Activated naive CD4-positive, alpha-beta T cell treated with anti-CD3 and anti-CD28 coated beads for 36 hours (primary cell): Measurements from ENCODE around the gene PHKB. TPM values are rescaled to one million over a fixed set of nuclear protein-coding genes. Genes with fewer than 3 reads are reported as not detected.
"Not testable (repeated sequence)": the region's sequence is repeated elsewhere in the genome, so short reads cannot be mapped to it uniquely, and the experiment has no call there.

ENCODE experiments used
- CTCF ChIA-PET: fragments of 350-600 bp; sonication (Branson Sonifier 250); formaldehyde crosslinking; loops from one replicate; lab custom pipeline; 2021; ENCODE audit warnings: antibody characterized with exemption; lab: Charles Lee
- DNase-seq: peaks from one replicate; pipeline ENCODE4 v3.0.0-alpha.2; 2020
- H3K27ac Mint-ChIP-seq: one replicate; pipeline ENCODE4 v1.8.0; 2021; ENCODE audit warnings: mild to moderate bottlenecking, mixed read lengths
- H3K27me3 Mint-ChIP-seq: one replicate; pipeline ENCODE4 v1.8.0; 2021; ENCODE audit warnings: low read depth, mixed read lengths
- H3K36me3 Mint-ChIP-seq: one replicate; pipeline ENCODE4 v1.8.0; 2021; ENCODE audit warnings: low read depth, mixed read lengths
- H3K4me1 Mint-ChIP-seq: one replicate; pipeline ENCODE4 v1.8.0; 2021; ENCODE audit warnings: low read depth, mixed read lengths
- H3K4me3 Mint-ChIP-seq: one replicate; pipeline ENCODE4 v1.8.0; 2021; ENCODE audit warnings: mild to moderate bottlenecking, moderate library complexity, mixed read lengths
- H3K9me3 Mint-ChIP-seq: one replicate; pipeline ENCODE4 v1.8.0; 2021; ENCODE audit warnings: mixed read lengths
- intact Hi-C: fragments of 100-400 bp; cut with micrococcal nuclease; formaldehyde crosslinking; loops from one replicate; pipeline ENCODE4 v1.15.1; 2023
- total RNA-seq, 2 experiments: library from RNA; stranded (reverse); gene quantifications; one replicate each; pipeline ENCODE4 v1.2.3, GENCODE V29; 2021

Gene PHKB
- 10 to 100 TPM; 22.5 to 25.3 TPM for total RNA-seq

GRCh38 chr16:47460711-47461597 lies at the start of gene PHKB, which contains the start of gene ITFG1:
PHKB (plus strand) TSS chr16:47461331; CDS start chr16:47461351, 20 bp downstream.
ITFG1 (minus strand) TSS chr16:47461063; CDS start chr16:47461045, 18 bp downstream.
- DNase-seq: peak; percentile 93
- Mint-ChIP-seq H3K9me3 (no peaks in the 10 kb centered on the region), H3K4me3 (peak within 1 kb of the TSS; percentile 92), H3K27ac (peak within 1 kb of the TSS; percentile 88), H3K4me1 (peaks cover 58% of the 10 kb centered on the region), H3K36me3 (peaks cover 13% of the 10 kb centered on the region), H3K27me3 (no peaks in the 10 kb centered on the region)
- intact Hi-C loops: loop anchor here (1.0 to 10.0 kb wide), 8 partner anchors 113 to 1171 kb away; partner anchors contain the start of genes DNAJA2, ORC6 and VPS35
- CTCF ChIA-PET: interaction anchor here (1.0 to 1.4 kb wide), 3 partner anchors 10 to 423 kb away, joined by 3 read pairs; no protein-coding TSS in a partner anchor

- Mint-ChIP-seq H3K27ac (no peak overlapping the region), H3K27me3 (no peaks in the 10 kb centered on the region), H3K36me3 (peaks cover 28% of the 10 kb centered on the region), H3K9me3 (no peaks in the 10 kb centered on the region), H3K4me3 (no peak overlapping the region), H3K4me1 (peaks cover 13% of the 10 kb centered on the region)
- no peak for DNase-seq
- intact Hi-C loops: no loop called here
- CTCF ChIA-PET: interaction anchor here (0.6 kb wide), 1 partner anchor 142 kb away, joined by 3 read pairs; no protein-coding TSS in a partner anchor
These were observed 48.1 kb upstream of the PHKB start for GRCh38 chr16:47413041-47413440.

GRCh38 chr16:47416869-47417268 lies 44.3 kb upstream of the PHKB start:
- no peak for DNase-seq
- intact Hi-C loops: no loop called here
- CTCF ChIA-PET: no interaction called here
- H3K27ac Mint-ChIP-seq: no peak overlapping the region
- peaks cover 33% of the 10 kb centered on the region for H3K36me3 Mint-ChIP-seq
- H3K9me3 Mint-ChIP-seq: no peaks in the 10 kb centered on the region
- H3K4me3 Mint-ChIP-seq: no peak overlapping the region
- H3K27me3 Mint-ChIP-seq: no peaks in the 10 kb centered on the region
- H3K4me1 Mint-ChIP-seq: peaks cover 10% of the 10 kb centered on the region

GRCh38 chr16:47424846-47425245 lies 36.3 kb upstream of the PHKB start:
- no peak overlapping the region for H3K27ac Mint-ChIP-seq
- H3K4me3 Mint-ChIP-seq: no peak overlapping the region
- no peak for DNase-seq
- CTCF ChIA-PET: no interaction called here
- no peaks in the 10 kb centered on the region for H3K4me1 Mint-ChIP-seq
- intact Hi-C loops: no loop called here
- H3K36me3 Mint-ChIP-seq: peaks cover 42% of the 10 kb centered on the region
- H3K27me3 Mint-ChIP-seq: no peaks in the 10 kb centered on the region
- H3K9me3 Mint-ChIP-seq: no peaks in the 10 kb centered on the region

GRCh38 chr16:47426806-47427205 lies 34.3 kb upstream of the PHKB start:
- CTCF ChIA-PET: interaction anchor here (0.6 kb wide), 1 partner anchor 316 kb away, joined by 3 read pairs; no protein-coding TSS in a partner anchor
- Mint-ChIP-seq H3K27me3 (no peaks in the 10 kb centered on the region), H3K27ac (no peak overlapping the region), H3K4me1 (peaks cover 2% of the 10 kb centered on the region), H3K4me3 (no peak overlapping the region), H3K9me3 (no peaks in the 10 kb centered on the region), H3K36me3 (peaks cover 38% of the 10 kb centered on the region)
- intact Hi-C loops: no loop called here
- DNase-seq: no peak

GRCh38 chr16:47431960-47432359 lies 29.2 kb upstream of the PHKB start:
- no peak overlapping the region for H3K27ac Mint-ChIP-seq
- H3K27me3 Mint-ChIP-seq: no peaks in the 10 kb centered on the region
- intact Hi-C loops: no loop called here
- no peak for DNase-seq
- no peaks in the 10 kb centered on the region for H3K9me3 Mint-ChIP-seq
- peaks cover 25% of the 10 kb centered on the region for H3K36me3 Mint-ChIP-seq
- CTCF ChIA-PET: no interaction called here
- peaks cover 14% of the 10 kb centered on the region for H3K4me1 Mint-ChIP-seq
- no peak overlapping the region for H3K4me3 Mint-ChIP-seq

GRCh38 chr16:47434274-47434673 lies 26.9 kb upstream of the PHKB start:
- CTCF ChIA-PET, H3K27me3 Mint-ChIP-seq, H3K27ac Mint-ChIP-seq: not testable (repeated sequence)

GRCh38 chr16:47440066-47440465 lies 21.1 kb upstream of the PHKB start:
- intact Hi-C loops, H3K27ac Mint-ChIP-seq, H3K4me3 Mint-ChIP-seq, H3K27me3 Mint-ChIP-seq, DNase-seq: not testable (repeated sequence)
- Mint-ChIP-seq H3K4me1 (peaks cover 12% of the 10 kb centered on the region), H3K36me3 (peaks cover 50% of the 10 kb centered on the region), H3K9me3 (peaks cover 11% of the 10 kb centered on the region)
- CTCF ChIA-PET: interaction anchor here (0.7 kb wide), 1 partner anchor 153 kb away, joined by 3 read pairs; no protein-coding TSS in a partner anchor

More at GRCh38 chr16:47434274-47434673, 26.9 kb upstream of the PHKB start:
- intact Hi-C loops, H3K9me3 Mint-ChIP-seq, H3K4me3 Mint-ChIP-seq, DNase-seq: not testable (repeated sequence)
- Mint-ChIP-seq H3K4me1 (peaks cover 19% of the 10 kb centered on the region), H3K36me3 (peaks cover 26% of the 10 kb centered on the region)

GRCh38 chr16:47442884-47443283 lies 18.2 kb upstream of the PHKB start:
- Mint-ChIP-seq H3K36me3 (peaks cover 57% of the 10 kb centered on the region), H3K9me3 (peaks cover 11% of the 10 kb centered on the region), H3K4me1 (peaks cover 20% of the 10 kb centered on the region)
- CTCF ChIA-PET, intact Hi-C loops, H3K27ac Mint-ChIP-seq, DNase-seq, H3K4me3 Mint-ChIP-seq, H3K27me3 Mint-ChIP-seq: not testable (repeated sequence)

GRCh38 chr16:47446431-47446830 lies 14.7 kb upstream of the PHKB start:
- Mint-ChIP-seq H3K4me3 (no peak overlapping the region), H3K27ac (no peak overlapping the region), H3K27me3 (no peaks in the 10 kb centered on the region), H3K4me1 (peaks cover 12% of the 10 kb centered on the region), H3K9me3 (peaks cover 5% of the 10 kb centered on the region), H3K36me3 (peaks cover 38% of the 10 kb centered on the region)
- intact Hi-C loops: no loop called here
- no peak for DNase-seq
- CTCF ChIA-PET: no interaction called here

GRCh38 chr16:47448830-47449575 lies 12.1 kb upstream of the PHKB start:
- Mint-ChIP-seq H3K27ac (no peak overlapping the region), H3K27me3 (no peaks in the 10 kb centered on the region), H3K36me3 (peaks cover 36% of the 10 kb centered on the region), H3K4me3 (no peak overlapping the region), H3K4me1 (peaks cover 10% of the 10 kb centered on the region), H3K9me3 (no peaks in the 10 kb centered on the region)
- CTCF ChIA-PET: no interaction called here
- intact Hi-C loops: no loop called here
- DNase-seq: no peak

- intact Hi-C loops: no loop called here
- CTCF ChIA-PET: interaction anchor here (1.2 kb wide), 1 partner anchor 10 kb away, joined by 3 read pairs; the partner anchor contains the start of gene ITFG1
- no peak overlapping the region for H3K4me3 Mint-ChIP-seq
- H3K9me3 Mint-ChIP-seq: no peaks in the 10 kb centered on the region
- H3K27me3 Mint-ChIP-seq: no peaks in the 10 kb centered on the region
- no peak for DNase-seq
- H3K36me3 Mint-ChIP-seq: peaks cover 37% of the 10 kb centered on the region
- H3K27ac Mint-ChIP-seq: no peak overlapping the region
- peaks cover 10% of the 10 kb centered on the region for H3K4me1 Mint-ChIP-seq
These were observed 11.3 kb upstream of the PHKB start for GRCh38 chr16:47449788-47450187.
